ENCODE data around the gene ANK3. TPM values are rescaled to one million over a fixed set of nuclear protein-coding genes. Genes with fewer than 3 reads are reported as not detected.

The ANK3 gene
- total RNA-seq, 2 donors from 2014 or later, result 189 to 198 TPM

DNA sequence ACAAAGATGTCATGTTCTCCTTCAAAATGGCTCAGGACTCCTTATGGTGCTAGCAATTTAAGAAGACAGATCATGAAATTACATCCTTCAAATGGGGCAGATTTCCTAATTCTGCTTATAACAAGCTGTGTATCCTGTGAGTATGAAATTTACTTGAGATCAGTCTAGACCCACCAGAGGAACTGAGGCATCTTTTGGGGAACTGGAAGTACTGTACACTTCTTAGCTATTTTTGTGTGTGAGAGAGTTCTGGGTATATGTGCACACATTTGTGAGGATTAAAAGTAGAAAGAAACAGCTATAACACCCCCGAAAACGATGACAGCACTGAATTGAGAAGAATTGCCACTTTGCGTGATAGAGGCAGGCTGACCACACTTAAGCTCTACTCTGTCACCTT, 296.4 kb downstream of the ANK3 start:
- Histone ChIP-seq H3K4me3 (no peak overlapping the region), H3K27me3 (no peaks in the 10 kb centered on the region), H3K4me1 (peaks cover 0 to 8% of the 10 kb centered on the region in 2 donors), H3K9me3 (no peaks in the 10 kb centered on the region), H3K36me3 (peaks cover 13% of the 10 kb centered on the region), H3K27ac (no peak overlapping the region)
- no peak for TF ChIP-seq CTCF (IDR thresholded peaks at IDR 0.05)
- DNase-seq (ENCODE audit: low spot score), result no peak

GRCh38 chr10:60086862-60087261, 302.8 kb downstream of the ANK3 start:
- Histone ChIP-seq H3K4me1 (no peaks in the 10 kb centered on the region), H3K27me3 (no peaks in the 10 kb centered on the region), H3K36me3 (peaks cover 33% of the 10 kb centered on the region), H3K9me3 (no peaks in the 10 kb centered on the region), H3K27ac (no peak overlapping the region), H3K4me3 (no peak overlapping the region)
- no peak for TF ChIP-seq CTCF (IDR thresholded peaks at IDR 0.05)
- no peak for DNase-seq (ENCODE audit: low spot score)

DNA sequence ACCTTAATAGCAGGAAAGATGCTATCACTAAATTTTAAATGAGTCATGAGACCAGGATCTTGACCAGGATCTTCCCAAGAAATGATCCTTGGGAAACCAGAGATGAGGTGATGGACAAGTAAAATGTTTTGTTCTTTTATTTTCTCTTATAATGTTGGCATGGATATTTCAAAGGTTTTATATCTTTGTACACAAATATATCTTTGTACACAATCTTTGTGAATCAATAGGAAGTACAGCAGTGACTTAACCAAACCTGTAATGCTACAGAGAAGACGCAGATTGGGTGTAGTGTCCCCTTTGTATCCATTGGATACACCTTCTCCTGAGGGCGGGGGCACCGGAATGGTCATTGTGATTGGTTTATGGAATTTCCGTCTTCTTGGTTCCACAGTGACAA, 303.3 kb downstream of the ANK3 start:
- Histone ChIP-seq H3K9me3 (no peaks in the 10 kb centered on the region), H3K36me3 (peaks cover 34% of the 10 kb centered on the region)
- no peak for DNase-seq (ENCODE audit: low spot score)

GRCh38 chr10:60082744-60083344, 306.8 kb downstream of the ANK3 start:
- H3K4me1 ChIP-seq, result no peaks in the 10 kb centered on the region
- DNase-seq (ENCODE audit: low spot score), result no peak
- H3K27me3 ChIP-seq, result no peaks in the 10 kb centered on the region
- H3K9me3 ChIP-seq, result no peaks in the 10 kb centered on the region
- H3K36me3 ChIP-seq, result peaks cover 45% of the 10 kb centered on the region
- no peak overlapping the region for H3K4me3 ChIP-seq
- no peak overlapping the region for H3K27ac ChIP-seq
- TF ChIP-seq CTCF (IDR thresholded peaks at IDR 0.05), result no peak

More for the DNA sequence above, 303.3 kb downstream of the ANK3 start:
- Histone ChIP-seq H3K4me1 (no peaks in the 10 kb centered on the region), H3K27me3 (no peaks in the 10 kb centered on the region), H3K27ac (no peak overlapping the region), H3K4me3 (no peak overlapping the region)
- TF ChIP-seq CTCF (IDR thresholded peaks at IDR 0.05), result no peak

- no peak overlapping the region for H3K27ac ChIP-seq
- no peaks in the 10 kb centered on the region for H3K4me1 ChIP-seq
- no peak for DNase-seq (ENCODE audit: low spot score)
- TF ChIP-seq CTCF (IDR thresholded peaks at IDR 0.05), result no peak
- H3K36me3 ChIP-seq, result peaks cover 45% of the 10 kb centered on the region
- H3K27me3 ChIP-seq, result no peaks in the 10 kb centered on the region
- no peak overlapping the region for H3K4me3 ChIP-seq
- no peaks in the 10 kb centered on the region for H3K9me3 ChIP-seq
Observed at GRCh38 chr10:60082341-60082740, 307.3 kb downstream of the ANK3 start.
